Vagina (tissue), 2 donors: ENCODE measurements around the gene UNK.
"Not testable (repeated sequence)": the region's sequence is repeated elsewhere in the genome, so short reads cannot be mapped to it uniquely, and the experiment has no call there.

Source experiments
- POLR2A ChIP-seq, 2 donors: fragments of 450-650 bp; IDR thresholded peaks; one replicate each; pipeline ENCODE4 v1.6.1; 2017; ENCODE audit warnings: antibody characterized with exemption in 2 of 2, mild to moderate bottlenecking in 2 of 2, moderate library complexity in 2 of 2
- POLR2AphosphoS5 ChIP-seq, 2 donors: sonication (generic); formaldehyde crosslinking; IDR thresholded peaks; one replicate each; pipeline ENCODE4 v1.9.0; 2017; ENCODE audit warnings: antibody characterized with exemption in 2 of 2, mild to moderate bottlenecking in 2 of 2, low read depth in 1 of 2; ENCODE audit not compliant: insufficient read depth in 1 of 2
- TF ChIP-seq, protein P1 (sequence below), 3 experiments: fragments of 450-650 bp in 2 of 3; fragments of 200-600 bp in 1 of 3; sonication (generic) in 1 of 3; IDR thresholded peaks; one replicate each; pipeline ENCODE4 v1.5.1; 2017 to 2019; ENCODE audit warnings: antibody characterized with exemption in 3 of 3, mild to moderate bottlenecking in 2 of 3, moderate library complexity in 2 of 3

DNA sequence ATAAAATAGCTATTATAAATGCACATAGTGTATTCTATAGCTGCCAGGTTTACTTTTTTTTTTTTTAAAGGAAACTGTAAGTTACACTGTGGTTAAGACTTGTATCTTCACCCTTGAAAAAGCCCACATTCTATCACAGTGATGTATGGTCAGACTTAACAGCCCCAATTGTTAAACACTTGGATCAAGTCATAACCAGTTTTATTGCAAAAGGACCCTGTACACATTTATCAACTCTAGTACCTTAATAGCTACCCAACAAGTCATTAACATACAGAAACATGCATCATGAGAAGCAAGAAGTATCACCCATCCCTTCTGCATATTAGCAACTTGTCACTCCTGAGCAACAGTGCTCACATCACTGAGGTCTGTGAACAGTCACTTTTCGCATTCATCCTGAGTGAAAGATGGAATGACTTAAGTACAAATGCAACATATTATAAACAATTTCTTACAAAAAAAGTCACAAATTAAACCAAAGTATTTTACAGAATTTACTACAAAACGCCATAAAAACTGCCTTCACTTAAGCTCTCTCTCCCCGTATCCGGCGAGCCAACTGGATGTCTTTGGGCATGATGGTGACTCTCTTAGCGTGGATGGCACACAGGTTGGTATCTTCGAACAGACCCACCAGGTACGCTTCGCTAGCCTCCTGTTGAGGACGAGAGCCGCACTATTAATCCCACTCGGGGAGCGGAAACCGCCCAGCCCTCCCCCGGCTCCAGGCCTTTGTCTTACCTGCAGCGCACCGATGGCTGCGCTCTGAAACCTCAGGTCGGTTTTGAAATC lies 6.3 kb upstream of the UNK start:
- TF ChIP-seq POLR2AphosphoS5 (IDR thresholded peaks at IDR 0.05; ENCODE audit: insufficient read depth in 1 of 2, low read depth in 1 of 2); POLR2A (IDR thresholded peaks at IDR 0.05): not testable (repeated sequence)
- TF ChIP-seq, protein P1, sequence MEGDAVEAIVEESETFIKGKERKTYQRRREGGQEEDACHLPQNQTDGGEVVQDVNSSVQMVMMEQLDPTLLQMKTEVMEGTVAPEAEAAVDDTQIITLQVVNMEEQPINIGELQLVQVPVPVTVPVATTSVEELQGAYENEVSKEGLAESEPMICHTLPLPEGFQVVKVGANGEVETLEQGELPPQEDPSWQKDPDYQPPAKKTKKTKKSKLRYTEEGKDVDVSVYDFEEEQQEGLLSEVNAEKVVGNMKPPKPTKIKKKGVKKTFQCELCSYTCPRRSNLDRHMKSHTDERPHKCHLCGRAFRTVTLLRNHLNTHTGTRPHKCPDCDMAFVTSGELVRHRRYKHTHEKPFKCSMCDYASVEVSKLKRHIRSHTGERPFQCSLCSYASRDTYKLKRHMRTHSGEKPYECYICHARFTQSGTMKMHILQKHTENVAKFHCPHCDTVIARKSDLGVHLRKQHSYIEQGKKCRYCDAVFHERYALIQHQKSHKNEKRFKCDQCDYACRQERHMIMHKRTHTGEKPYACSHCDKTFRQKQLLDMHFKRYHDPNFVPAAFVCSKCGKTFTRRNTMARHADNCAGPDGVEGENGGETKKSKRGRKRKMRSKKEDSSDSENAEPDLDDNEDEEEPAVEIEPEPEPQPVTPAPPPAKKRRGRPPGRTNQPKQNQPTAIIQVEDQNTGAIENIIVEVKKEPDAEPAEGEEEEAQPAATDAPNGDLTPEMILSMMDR (IDR thresholded peaks at IDR 0.05): not testable (repeated sequence)
